Subcutaneous adipose tissue (tissue), 4 donors: Measurements from ENCODE around the gene SLC25A12. TPM values are rescaled to one million over a fixed set of nuclear protein-coding genes. Genes with fewer than 3 reads are reported as not detected.

Experiments
- total RNA-seq, 4 donors: library from RNA; depleted of rRNA; stranded (reverse); fragments of >200 nt; gene quantifications; one replicate each; pipeline ENCODE4 v1.1.0, GENCODE V29; 2016
- TF ChIP-seq, protein P1 (sequence below): fragments of 450-650 bp; IDR thresholded peaks from one replicate; pipeline ENCODE4 v1.5.1; 2016; ENCODE audit warnings: low read depth, mild to moderate bottlenecking, control low read depth, antibody characterized with exemption, moderate library complexity

SLC25A12 gene
- total RNA-seq, 4 donors from 2014 or later, result 12.4 to 24.0 (median 14.6) TPM

DNA sequence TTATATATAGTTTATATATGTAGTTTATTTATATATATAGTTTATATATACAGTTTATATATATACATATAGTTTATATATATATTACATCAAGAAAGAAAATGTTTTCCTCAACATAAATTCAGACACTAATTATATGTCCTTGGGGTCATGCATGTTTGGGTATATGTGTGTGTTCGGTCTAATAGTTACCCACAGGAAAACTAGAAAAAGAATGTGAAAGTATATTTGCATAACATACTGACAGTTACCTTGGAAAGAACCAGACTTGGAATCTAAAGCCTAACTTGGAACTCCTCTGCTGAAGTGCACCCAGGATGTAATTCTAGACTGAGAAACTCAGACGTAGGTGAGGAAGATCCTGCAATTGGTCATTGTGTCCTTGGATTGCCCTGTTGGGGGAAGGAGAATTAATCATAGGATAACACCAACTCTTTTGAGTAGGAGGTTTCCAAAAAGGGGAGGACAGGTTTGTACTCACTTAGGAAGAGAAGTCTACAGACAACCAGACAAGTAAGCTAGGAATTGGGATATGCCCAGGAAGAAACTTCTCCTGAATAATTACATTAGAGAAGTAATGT, 8.9 kb upstream of the SLC25A12 start:
- TF ChIP-seq, protein P1, sequence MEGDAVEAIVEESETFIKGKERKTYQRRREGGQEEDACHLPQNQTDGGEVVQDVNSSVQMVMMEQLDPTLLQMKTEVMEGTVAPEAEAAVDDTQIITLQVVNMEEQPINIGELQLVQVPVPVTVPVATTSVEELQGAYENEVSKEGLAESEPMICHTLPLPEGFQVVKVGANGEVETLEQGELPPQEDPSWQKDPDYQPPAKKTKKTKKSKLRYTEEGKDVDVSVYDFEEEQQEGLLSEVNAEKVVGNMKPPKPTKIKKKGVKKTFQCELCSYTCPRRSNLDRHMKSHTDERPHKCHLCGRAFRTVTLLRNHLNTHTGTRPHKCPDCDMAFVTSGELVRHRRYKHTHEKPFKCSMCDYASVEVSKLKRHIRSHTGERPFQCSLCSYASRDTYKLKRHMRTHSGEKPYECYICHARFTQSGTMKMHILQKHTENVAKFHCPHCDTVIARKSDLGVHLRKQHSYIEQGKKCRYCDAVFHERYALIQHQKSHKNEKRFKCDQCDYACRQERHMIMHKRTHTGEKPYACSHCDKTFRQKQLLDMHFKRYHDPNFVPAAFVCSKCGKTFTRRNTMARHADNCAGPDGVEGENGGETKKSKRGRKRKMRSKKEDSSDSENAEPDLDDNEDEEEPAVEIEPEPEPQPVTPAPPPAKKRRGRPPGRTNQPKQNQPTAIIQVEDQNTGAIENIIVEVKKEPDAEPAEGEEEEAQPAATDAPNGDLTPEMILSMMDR, result no peak

DNA sequence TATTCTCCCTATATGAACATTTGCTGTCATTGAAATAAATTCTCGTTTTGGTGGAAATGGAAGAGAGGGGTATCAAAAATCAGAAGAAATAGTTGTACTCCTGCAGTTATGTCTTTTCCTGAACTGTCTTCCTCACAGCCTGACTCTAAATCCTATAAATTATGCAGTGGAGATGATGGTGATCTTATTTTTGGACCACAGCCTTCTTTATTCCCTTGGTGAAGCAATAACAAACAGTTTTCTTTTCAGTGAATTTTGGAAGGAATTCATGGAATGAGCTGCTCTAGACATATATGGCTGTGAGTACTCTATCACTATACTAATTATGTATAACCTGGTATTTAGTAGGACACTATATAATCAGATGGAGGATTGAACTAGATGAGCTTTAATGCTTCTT, 1.7 kb upstream of the SLC25A12 start:
- TF ChIP-seq, protein P1, result no peak

DNA sequence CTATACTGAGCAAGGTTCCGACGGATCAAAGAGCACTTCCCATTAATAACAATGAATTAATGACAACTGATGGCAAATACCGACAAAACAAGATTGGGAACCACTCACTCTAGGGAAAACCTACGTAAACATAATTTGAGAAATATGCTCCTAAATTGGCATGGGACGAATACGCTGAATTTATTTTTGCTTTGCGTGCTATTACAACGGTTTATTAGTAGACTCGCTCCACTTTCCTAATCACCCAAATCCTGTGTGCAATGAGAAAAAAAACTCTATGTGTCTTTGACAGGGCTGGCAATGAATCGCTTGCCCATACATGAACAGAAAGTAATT, 536 bp upstream of the SLC25A12 start:
- TF ChIP-seq, protein P1, result no peak

DNA sequence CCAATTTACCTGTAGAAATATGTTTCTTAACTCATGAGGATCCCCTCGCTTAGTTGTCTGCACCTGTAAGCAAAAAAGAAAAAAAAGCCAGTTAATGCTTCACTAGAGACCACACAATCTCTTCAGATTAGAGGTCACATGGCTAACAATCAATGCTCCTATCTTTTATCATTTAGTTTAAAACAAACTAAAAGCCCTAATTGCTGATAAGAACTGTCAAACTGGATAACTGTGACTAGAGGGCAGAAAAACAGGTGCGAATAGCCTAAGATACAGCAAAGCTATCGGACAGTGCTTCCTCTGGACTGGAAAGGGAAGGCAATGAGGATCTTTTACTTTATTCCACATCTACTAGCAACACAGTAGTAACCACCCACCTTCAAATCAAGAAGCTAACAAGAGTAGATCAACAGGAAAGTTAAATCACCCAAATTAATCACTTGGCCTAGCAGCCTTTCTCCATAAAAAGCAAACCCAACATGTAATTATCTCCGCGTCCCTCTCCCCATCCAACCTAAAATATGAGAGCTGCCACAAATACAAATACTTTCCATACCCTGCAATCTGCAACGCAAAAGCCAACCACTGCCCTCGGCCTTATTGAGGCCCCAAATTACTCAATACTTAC, 734 bp downstream of the SLC25A12 start:
- TF ChIP-seq, protein P1, result no peak

DNA sequence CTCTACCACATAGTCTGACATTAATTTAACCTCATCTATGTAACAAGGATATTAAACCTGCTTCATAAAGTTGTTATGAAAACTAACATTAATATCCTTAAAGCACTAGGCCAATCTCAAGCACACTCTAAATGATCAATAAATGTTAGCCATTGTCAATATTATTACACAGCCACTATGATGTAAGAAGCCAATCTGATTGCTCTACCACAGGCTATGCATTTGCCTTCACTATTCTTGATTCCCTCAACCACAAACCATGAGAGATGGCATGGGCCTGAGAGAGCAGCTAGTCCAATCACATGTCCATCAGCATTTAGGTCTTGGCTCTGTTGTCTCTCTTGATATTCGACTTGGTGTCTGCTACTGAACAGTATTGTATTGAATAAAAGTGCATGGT, 4.2 kb downstream of the SLC25A12 start:
- TF ChIP-seq, protein P1, result no peak

DNA sequence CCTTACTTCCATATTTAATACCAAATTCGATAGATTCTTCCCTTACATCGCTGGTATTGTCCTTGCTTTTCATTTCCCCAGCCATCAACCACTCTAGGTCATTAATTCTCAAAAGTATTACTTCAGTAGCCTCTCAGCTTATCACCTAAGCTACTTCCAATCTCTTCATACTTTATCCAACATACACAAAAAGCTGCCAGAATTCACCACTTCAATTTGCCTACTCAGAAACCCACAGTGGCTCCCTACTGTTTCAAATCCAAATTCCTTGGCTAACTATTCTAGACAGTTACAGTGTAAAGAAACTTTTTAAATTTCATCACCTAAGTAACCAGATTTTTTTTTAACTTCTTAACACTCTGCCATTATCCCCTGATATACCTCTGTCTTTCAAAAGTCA, 4.7 kb downstream of the SLC25A12 start:
- TF ChIP-seq, protein P1, result no peak

DNA sequence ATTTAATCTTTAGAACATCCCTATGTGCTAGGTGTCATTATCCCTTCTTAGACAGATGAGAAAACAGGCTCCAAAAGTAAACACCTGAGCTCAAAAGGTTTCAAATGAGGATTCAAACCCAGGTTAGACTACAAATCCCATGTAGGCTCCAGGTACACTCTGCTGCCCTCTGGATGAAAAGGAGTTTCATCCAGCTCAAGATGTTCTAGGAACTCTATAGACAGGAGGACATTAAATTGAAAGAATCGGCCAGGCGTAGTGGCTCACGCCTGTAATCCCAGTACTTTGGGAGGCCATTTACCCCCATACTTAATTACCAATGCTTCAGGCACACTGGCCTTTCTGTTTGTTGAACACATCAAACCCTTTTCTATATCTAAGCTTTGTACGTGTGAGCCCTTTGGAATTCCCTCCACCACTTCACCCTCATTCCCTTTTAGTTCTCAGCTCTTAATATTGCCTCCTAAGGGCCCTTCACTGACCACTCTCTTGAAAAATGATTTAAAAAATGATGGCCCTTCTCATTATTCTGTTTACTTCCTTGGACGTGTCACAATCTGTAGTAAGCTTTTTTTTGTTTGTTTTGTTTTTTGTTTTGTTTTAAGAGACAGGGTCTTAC, 10.7 kb downstream of the SLC25A12 start:
- TF ChIP-seq, protein P1, result no peak
